HG03575 (cell line): ENCODE results near the gene TTC39C.

Source experiments
- ATAC-seq: cut with Tn5 transposase; IDR thresholded peaks from one replicate; pipeline ENCODE4 v1.9.1; 2021; ENCODE audit not compliant: unreplicated experiment, insufficient number of reproducible peaks, low FRiP score; ENCODE audit errors: extremely low read depth

TTC39C gene

DNA sequence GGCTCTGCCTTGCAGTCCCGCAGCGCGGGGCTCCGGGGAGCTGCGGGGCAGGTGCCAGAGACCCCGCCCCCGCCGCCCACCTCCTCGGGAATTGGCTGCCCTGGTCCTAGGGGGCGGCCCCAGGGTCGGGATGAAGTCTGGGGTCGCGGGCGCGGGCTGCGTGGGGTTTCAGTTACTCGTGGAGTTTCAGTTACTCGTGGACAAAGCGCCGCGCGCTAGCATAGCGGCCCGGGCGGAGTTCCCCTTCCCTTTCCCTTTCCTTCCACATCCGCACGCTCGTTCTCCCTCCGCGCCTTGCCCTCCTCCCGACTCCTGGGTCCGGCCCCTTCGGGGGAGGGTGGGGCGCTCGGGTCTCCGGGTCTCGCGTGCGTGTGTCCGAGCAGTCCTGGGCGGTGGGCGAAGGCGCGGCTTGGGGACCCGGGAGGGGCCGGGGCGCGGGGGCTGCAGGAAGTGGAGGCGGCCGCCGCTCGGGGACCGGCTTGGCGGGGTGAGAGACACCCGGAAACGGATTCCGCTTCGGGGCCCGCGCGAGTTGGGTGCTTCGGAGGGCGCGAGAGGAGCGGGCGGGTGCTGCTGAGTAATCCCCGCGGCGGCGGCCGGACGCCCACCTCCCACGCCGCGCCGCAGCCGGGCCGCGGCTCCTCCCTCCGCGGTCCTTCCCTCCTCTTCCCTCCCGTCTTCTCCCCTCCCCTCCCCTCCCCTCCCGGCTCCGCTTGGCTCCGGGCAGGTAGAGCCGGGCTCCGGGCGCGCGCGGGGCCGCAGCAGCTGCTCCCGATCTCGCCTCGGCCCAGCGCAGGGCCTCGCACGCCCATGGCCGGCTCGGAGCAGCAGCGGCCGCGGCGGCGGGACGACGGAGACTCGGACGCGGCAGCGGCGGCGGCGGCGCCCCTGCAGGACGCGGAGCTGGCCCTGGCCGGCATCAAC is at the start of gene TTC39C:
TSS of gene TTC39C (plus strand) at position 693 of the 924 bp plus-strand sequence. CDS start at position 811, 118 bp downstream.
- no peak for ATAC-seq

DNA sequence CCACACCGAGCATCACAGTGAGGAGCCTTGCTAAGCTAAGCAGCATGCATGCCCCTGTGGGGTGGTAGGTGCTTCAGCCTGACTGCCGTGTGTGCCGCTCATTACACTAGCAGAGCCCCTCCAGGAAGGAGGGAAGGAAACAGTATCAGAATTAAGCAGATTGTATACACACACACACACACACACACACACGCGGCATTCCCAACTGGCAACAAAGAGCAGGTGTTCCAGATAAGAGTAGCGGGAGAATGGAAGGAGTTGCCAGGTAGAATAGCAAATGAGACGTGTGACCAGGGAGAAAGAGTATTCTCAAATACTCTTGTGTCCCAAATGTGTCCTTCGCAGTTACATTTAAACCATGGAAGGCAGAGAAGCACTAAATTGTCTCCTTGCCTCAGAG is 47.6 kb upstream of the TTC39C start:
- no peak for ATAC-seq

DNA sequence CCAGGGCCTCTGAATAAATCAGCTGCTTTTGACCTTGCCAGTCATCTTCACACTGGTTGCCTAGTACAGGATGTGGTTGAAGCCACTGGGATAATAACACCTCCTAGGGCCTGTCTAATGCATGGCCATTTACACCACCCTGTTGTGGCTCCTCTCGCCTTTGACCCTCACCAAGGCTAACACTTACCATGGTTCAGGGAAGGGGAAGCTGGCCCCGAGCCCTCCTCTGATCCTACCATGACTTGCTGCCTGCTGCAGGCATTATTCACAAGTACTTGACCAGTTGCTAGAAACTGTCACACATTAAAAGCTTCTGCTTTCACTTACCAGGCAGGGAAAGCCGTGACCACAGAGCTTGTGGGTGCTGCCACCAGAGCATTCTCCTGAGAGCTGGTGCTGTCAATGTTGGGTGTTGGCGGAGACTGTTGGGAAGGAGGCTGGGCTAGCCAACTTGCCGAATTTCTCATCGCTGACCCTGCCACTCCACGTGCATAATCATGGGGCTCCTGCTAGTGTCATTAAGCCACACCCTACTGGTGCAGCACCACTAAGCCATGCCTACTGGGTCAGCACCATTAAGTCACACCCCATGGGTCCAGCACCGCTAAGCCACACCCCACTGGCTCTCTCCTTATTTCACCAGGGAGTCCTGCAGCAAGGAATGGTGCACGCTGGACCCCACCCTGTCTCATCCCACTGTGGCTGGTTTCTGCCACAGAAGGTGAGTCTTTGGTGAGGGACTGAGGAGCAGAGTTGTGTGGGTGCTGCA is 47.0 kb upstream of the TTC39C start:
- ATAC-seq: no peak

DNA sequence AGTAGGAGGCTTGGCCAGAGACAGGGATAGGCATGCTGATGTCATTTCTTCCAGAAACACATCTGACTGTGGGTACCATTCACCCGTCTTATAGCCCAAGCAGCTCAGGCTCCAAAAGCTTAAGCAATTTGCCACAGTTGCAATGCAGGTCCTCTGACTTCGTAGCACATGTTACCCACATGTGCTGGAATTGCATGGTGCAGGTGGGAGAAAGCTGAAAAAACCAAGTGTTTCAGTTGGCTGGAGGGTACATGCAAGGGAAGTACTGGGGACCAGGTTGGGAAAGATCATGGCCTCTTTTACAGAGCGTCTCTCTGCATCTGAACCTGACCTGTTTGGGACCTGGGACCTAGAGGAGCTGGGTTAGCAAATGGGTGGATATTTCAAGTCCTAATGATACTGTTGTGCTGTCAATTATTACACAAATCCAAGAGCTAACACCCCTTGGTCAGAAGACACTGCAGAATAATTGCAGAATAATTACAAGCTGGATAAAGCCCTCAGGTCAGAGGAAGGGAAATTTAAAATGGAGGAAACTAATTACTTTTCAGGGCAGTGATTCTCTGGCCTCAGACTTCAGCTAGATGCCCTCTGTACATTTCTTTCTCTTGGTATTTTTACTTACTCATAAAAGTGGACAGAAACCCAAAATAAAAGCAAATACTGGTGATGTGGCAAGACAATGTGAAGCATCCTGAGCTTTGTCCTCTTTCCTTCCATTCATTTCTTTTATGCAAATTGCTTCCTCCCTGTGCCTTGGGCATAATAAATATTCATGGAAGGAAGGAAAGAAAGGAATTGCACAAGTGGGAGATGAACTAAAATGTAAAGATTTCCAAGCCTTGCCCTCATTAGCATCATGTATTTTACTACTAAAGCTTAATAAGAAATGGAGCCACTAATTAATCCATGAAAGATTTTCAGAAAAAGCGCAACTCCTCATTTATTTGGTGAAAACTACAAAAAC is 45.6 kb upstream of the TTC39C start:
- no peak for ATAC-seq

DNA sequence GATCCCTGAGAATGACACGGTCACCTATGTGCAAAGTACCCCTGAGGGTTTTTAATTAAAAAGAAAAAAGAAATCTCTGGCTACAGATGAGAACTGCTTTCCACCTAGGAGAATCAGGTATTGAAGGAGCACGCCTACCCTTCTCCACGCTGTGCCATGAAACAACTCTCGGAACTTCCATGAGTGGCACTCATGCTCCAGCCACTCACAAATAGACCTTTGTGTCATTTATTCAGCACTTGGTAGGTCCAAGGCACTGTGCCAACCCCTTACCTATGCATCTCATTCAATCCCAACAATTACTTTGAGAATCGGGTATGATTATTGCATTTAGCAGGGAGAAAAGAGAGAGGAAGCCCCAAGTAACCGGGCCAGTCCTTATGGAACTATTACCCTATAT is 44.9 kb upstream of the TTC39C start:
- ATAC-seq: no peak

DNA sequence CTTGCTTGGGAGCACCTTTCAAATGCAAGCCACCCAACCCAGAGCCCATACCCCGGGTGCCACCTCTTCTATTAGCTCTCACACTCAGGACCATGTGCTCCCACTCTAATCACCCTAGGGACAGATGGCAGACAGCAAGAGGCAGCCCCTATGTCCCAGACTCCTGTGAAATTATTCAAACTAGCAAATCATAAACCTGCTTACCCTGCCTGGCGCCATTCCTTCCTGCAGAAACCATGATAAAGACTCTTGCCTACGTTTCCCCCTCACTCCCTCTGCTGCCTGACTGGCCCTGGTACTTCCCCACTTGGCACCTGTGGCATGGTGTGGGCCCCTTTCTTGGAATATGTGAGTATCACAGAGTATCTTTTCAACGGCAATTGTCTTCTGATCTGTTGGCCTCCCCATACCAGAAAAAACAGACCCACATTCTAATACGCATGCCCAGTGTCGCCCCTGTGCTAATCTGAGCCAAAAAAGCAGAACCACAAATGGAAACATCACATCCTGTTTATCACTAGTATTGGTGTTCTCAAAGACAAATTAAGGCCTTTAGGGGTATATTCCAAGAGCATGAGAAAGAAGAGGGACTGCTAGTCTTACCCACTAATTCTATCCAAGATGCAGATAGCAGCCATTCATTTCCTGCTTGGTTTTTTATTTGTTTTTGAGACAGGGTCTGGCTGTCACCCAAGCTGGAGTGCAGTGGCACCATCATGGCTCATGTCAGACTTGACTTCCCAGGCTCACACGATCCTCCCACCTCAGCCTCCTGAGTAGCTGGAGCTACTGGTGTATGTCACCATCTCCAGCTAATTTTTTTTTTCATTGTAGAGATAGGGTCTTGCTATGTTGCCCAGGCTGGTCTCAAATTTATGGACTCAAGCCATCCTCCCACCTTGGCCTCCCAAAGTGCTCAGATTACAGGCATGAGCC is 44.1 kb upstream of the TTC39C start:
- ATAC-seq: no peak

DNA sequence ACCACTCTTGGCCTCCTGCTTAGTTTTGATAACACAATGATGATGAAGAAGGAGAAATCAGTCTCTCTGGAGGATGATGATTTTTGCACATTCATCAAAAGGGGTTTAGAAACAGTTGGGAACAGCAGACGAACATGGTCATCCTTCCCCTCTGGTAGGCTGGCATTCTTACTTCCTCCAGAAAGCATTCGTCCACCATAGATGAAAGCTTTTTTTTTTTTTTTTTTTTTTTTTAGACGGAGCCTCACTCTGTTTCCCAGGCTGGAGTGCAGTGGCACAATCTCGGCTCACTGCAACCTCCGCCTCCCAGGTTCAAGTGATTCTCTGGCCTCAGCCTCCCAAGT is 43.5 kb upstream of the TTC39C start:
- ATAC-seq: no peak

DNA sequence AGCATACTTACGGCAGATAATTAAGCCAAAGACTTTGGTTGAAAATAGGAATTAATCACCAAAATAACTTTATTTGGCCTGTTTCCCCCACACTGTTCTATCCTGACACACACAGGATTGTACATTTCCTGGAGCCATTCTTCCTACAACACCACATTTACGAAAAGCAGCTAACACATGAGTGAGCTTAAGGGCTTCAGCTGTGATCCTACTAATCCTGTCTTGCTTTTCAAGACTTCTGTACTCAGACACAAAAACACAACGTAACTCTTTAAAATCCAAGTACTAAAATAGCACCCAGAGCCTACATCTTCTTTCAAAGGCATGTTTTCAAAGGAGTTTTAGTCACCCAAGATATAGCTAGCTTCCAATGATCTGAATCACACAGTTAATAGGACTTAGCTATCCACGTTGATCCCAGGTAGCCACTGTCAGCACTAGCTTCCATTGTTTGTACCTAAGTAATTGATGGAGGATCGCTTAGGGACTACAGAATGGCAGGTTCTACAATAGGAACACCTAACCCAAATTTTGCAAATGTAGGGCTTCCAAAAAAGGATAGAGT is 42.8 kb upstream of the TTC39C start:
- ATAC-seq: no peak

DNA sequence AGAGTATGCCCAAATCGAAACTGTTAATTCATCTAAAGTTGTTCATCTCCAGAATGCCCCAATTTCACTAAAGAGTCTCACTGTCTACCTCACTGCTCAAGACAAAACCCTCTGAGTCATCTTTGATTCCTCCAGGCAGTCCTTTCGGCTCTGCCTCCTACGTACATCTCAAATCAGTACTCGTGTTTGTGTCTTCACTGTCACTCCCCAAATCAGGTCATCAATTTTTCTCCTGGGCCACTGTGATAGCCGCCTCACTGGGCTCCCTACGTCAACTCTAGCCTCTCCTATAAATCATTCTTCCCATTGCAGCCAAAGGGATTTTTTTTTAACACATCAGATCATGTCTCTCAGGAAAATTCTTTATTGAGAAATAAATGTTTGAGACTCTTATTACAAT is 42.1 kb upstream of the TTC39C start:
- no peak for ATAC-seq

DNA sequence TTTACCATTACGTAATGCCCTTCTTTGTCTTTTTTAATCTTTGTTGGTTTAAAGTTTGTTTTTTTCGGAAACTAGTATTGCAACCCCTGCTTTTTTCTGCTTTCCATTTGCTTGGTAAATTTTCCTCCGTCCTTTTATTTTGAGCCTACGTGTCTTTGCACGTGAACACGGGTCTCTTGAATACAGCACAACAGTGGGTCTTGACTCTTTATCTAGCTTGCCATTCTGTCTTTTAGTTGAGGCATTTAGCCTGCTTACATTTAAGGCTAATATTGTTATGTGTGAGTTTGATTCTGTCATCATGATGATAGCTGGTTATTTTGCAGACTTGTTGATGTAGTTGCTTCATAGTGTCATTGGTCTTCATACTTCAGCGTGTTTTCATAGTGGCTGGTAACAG is 37.5 kb upstream of the TTC39C start:
- ATAC-seq: no peak

DNA sequence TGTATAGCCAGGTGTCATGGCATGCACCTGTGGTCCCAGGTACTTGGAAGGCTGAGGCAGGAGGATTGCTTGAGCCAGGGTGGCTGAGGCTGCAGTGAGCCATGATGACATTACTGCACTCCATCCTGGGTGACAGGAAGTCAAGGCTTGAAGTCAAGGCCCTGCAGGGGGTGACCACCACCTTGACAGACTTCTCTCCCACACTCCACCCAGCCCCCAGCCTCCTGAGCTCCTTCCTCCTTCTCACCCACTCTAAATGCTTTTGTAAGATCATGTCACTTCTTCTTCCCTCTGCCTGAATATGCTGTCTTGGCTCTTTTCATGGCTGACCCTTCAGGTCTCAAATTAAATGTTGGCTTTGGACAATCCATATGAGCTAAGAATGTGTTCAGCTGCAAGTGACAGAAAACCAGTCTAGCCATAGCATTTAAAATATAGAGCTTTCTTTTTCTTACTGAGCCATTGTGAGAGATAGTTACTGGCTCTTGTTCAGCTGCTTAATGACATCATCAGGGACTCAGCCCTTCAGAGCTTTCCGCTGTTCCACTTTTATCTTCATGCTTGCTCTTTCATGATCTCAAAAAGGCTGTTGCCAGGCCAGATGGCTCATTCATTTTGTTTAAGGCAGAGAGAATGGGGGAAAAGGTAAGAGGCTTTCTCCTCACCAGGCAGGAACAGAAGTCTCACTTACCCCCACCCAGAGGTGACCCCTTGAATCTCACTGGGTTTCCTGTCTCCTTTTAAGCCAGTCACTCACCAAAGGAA is 36.7 kb upstream of the TTC39C start:
- no peak for ATAC-seq

DNA sequence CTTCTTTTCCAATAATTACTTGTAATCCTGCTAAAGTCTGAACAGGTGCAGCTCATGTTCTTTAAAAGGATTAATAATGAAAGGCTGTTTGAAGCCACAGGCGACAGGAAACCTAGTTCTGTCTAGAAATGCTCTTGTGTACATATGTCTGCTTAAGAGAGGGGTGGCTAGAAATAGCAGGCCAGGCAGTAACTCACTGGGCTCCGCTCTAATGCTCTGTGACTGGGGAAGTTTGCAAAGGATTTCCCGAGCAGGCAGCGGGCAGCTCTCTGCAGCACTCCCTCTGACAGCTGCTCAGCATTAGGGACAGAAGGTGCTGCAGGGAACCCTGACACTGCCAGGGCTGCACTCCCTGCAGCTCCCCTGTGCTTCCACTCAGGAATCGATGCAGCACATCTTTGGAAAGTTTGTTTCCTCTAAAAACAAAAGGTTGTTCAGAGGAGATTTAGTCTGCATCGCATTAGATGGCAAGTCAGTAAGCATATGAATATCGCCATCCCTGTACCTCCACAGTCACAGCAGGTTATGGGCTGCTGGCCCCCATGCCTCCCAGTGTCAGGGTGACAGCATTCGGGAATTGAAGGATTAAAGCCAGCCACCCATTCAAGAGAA is 33.1 kb upstream of the TTC39C start:
- peak; percentile 57 for ATAC-seq

DNA sequence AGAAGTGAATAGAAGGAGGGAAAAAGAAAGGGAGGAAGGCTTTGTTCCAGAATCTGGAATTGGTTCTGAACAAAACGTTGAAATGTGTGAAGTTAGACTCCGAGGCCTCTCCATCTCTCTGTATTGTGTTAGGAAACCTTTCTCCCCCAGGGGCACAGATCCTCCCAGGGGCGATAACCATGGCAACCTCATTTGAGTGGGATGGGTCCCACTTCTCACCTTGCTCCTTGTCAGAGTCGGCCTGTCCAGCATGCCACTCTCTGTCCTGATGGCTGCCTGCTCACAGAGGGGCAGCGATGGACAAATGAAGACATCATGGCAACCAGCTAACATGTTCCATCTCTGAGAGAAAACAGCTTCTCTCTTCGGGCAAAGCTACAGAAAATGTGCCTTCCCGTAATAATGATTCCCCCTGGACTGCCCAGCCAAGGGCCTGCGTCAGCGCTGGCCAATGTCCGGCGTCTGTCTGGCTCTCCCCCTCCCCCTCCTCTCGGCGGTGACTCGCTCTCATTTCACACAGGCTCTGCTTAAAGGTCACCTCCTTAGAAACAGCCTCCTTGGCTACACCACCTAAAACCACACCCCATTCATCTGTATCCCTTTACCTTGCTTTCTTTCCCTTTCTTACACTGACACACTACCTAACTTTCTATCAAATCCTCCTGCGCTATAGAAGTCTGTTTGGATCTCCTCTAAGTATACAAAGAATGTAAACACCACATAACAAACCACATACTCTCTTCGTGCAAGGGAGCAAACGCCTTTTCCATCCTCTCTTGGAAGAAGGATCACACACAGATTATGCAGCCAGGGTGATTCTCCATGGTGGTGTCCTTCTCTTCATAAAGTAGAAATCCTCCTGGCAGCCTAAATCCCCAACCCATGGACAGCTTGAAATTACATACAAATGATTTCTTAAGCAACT is 32.1 kb upstream of the TTC39C start:
- no peak for ATAC-seq

DNA sequence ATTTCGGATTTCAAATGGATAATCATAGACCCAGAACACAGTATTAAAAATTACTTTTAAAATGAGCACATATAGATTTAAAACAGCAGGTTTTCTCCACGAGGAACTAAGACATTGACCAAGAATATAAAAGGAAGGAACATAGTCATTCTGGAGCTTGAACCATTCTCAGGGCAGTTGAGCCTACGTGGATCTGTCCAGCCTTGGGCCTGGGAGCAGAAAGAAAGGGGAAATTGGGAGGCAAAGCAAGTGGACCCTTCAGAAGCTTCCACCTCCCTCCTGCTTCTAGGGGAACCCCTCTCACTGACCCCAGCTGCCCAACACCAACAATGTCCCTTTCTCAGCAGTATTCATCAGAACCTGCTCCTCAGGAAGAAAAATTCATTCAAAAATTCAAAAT is 31.4 kb upstream of the TTC39C start:
- no peak for ATAC-seq

DNA sequence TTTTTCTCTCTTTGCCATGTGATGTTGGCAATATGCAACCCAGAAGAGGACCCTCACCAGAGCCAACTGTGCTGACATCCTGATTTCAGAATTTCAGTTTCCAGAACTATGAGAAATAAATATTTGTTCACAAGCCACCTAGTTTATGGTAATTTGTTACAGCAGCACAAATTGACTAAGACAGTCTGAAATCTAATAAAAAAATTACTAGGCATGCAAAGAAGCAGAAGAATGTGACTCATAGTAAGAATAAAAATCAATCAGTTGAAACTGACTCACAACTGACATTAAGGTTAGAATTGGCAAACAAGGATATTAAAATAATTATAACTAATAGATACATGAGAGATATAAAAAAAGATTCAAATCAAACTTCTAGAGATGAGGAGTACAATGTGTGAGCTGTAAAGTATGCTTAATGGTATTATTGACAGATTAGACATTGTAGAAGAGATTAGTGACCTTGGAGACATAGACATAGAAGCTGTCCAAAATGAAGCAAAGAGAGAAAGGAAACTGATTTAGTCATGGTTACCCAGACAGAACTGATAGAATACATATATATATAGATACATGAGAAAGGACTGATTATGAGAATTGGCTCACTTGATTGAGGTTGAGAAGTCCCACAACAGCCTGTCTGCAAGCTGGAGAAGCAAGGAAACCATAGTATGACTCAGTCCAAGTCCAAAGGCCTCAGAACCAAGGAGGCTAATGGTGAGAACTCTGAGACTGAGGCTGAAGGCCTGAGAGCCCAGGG is 27.8 kb upstream of the TTC39C start:
- peak; percentile 42 for ATAC-seq
